ENCODE measurements around the gene LRRC41. TPM values are rescaled to one million over a fixed set of nuclear protein-coding genes. Genes with fewer than 3 reads are reported as not detected.

Gene LRRC41
- total and polyA plus RNA-seq, 2 of the 13 experiments (the other 11 are each of a cell fraction or from before 2014, with no cell fraction given), result 48.1 to 53.6 TPM

DNA sequence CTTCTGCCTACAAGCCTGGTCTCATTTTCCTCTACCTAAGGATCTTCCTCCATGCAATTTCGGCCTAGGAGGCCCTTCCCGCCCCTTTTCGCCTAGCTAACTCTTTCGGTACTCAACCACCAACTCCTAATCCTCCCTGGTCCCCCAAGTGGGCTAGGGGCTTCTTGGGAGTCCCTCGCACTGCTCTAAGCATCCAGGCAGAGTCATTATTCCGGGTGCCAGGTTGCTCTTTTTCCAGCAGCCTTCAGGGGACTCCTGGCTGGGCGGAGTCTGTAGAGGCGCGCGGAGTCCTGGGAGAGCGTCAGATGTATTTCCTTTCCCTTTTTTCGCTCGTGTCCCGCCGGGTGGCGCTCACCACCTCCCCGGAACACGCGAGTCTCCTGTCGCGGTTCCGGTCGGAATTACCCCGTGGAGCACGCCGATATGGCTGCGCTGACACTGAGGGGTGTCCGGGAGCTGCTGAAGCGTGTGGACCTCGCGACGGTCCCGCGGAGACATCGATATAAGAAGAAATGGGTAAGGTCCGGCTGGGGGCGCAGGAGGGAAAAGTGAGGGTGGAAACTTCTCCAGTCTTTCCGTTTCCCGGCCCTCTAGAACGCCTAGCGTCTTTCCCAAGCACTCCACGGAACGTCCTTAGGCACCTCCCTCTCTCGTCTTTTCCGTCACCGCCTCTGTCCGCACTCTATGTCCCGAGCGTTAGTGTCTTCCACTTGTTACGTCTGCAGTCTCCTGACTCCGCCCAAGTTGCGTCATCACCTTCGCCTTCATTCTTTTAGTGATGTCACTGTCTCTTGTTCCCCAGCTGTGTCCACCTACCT is 37.2 kb upstream of the LRRC41 start, which contains the start of gene NSUN4 (continued):
- TF ChIP-seq ZBTB21 (CRISPR knock-in tag; IDR thresholded peaks at IDR 0.05) (peak; percentile 95), IKZF1 (IDR thresholded peaks at IDR 0.05) (no peak), HES4 (CRISPR knock-in tag; IDR thresholded peaks at IDR 0.05; ENCODE audit: borderline replicate concordance) (peak; percentile 70), SAFB2 (CRISPR knock-in tag; IDR thresholded peaks at IDR 0.05; ENCODE audit: borderline replicate concordance, low read depth) (no peak; the same call in 1 of the 2 replicates), GATAD2A (CRISPR knock-in tag; IDR thresholded peaks at IDR 0.05) (peak; percentile 81), NR2F6 (IDR thresholded peaks at IDR 0.05) (no peak), NR2F6 (CRISPR knock-in tag; IDR thresholded peaks at IDR 0.05) (peak; percentile 9; the same call in 1 of the 2 replicates), POLR2G (IDR thresholded peaks at IDR 0.05; ENCODE audit: low read depth, low read length) (peak; percentile 93), RFXAP (CRISPR knock-in tag; IDR thresholded peaks at IDR 0.05; ENCODE audit: borderline replicate concordance) (no peak; the same call in 1 of the 2 replicates), FOXA1 (IDR thresholded peaks at IDR 0.05) (no peak), FOXA1 (CRISPR knock-in tag; IDR thresholded peaks at IDR 0.05) (peak; percentile 52), ZBTB38 (CRISPR knock-in tag; IDR thresholded peaks at IDR 0.05) (peak; percentile 44; the same call in 1 of the 2 replicates), MZF1 (CRISPR knock-in tag; IDR thresholded peaks at IDR 0.05; ENCODE audit: borderline replicate concordance) (peak; percentile 37; the same call in 1 of the 2 replicates), ZNF614 (CRISPR knock-in tag; IDR thresholded peaks at IDR 0.05; ENCODE audit: borderline replicate concordance) (peak; percentile 83; the same call in 1 of the 2 replicates), ZNF496 (CRISPR knock-in tag; IDR thresholded peaks at IDR 0.05; ENCODE audit: insufficient replicate concordance) (no peak), ZNF44 (CRISPR knock-in tag; IDR thresholded peaks at IDR 0.05) (0 out of 2 replicates have a peak, but pooled peaks have one; percentile 25), ZFP36L2 (CRISPR knock-in tag; IDR thresholded peaks at IDR 0.05) (peak; percentile 76; the same call in 1 of the 2 replicates), MEIS1 (CRISPR knock-in tag; IDR thresholded peaks at IDR 0.05; ENCODE audit: borderline replicate concordance) (no peak), XRCC5 (optimal IDR thresholded peaks at IDR 0.05; ENCODE audit: low read length) (peak; percentile 93), PRMT3 (CRISPR knock-in tag; IDR thresholded peaks at IDR 0.05; ENCODE audit: borderline replicate concordance, low read depth) (no peak; the same call in 1 of the 2 replicates), SMARCE1 (IDR thresholded peaks at IDR 0.05; ENCODE audit: borderline replicate concordance) (no peak), TAF1 (CRISPR knock-in tag; IDR thresholded peaks at IDR 0.05) (peak; percentile 94)
- TF ChIP-seq, protein P1, sequence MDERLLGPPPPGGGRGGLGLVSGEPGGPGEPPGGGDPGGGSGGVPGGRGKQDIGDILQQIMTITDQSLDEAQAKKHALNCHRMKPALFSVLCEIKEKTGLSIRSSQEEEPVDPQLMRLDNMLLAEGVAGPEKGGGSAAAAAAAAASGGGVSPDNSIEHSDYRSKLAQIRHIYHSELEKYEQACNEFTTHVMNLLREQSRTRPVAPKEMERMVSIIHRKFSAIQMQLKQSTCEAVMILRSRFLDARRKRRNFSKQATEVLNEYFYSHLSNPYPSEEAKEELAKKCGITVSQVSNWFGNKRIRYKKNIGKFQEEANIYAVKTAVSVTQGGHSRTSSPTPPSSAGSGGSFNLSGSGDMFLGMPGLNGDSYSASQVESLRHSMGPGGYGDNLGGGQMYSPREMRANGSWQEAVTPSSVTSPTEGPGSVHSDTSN (CRISPR knock-in tag; IDR thresholded peaks at IDR 0.05), result no peak; the same call in 1 of the 2 replicates
- TF ChIP-seq, protein P2, sequence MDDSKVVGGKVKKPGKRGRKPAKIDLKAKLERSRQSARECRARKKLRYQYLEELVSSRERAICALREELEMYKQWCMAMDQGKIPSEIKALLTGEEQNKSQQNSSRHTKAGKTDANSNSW (CRISPR knock-in tag; IDR thresholded peaks at IDR 0.05; ENCODE audit: borderline replicate concordance), result no peak
- TF ChIP-seq, protein P3, sequence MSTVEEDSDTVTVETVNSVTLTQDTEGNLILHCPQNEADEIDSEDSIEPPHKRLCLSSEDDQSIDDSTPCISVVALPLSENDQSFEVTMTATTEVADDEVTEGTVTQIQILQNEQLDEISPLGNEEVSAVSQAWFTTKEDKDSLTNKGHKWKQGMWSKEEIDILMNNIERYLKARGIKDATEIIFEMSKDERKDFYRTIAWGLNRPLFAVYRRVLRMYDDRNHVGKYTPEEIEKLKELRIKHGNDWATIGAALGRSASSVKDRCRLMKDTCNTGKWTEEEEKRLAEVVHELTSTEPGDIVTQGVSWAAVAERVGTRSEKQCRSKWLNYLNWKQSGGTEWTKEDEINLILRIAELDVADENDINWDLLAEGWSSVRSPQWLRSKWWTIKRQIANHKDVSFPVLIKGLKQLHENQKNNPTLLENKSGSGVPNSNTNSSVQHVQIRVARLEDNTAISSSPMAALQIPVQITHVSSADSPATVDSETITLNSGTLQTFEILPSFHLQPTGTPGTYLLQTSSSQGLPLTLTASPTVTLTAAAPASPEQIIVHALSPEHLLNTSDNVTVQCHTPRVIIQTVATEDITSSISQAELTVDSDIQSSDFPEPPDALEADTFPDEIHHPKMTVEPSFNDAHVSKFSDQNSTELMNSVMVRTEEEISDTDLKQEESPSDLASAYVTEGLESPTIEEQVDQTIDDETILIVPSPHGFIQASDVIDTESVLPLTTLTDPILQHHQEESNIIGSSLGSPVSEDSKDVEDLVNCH (CRISPR knock-in tag; IDR thresholded peaks at IDR 0.05), result no peak
